Measurements from ENCODE around the gene CD82. TPM values are rescaled to one million over a fixed set of nuclear protein-coding genes. Genes with fewer than 3 reads are reported as not detected.

CD82 gene
- total and polyA plus RNA-seq, 2 of the 8 experiments (the other 6 are each of a cell fraction or from before 2014, with no cell fraction given), result 7.9 to 10.3 TPM

DNA sequence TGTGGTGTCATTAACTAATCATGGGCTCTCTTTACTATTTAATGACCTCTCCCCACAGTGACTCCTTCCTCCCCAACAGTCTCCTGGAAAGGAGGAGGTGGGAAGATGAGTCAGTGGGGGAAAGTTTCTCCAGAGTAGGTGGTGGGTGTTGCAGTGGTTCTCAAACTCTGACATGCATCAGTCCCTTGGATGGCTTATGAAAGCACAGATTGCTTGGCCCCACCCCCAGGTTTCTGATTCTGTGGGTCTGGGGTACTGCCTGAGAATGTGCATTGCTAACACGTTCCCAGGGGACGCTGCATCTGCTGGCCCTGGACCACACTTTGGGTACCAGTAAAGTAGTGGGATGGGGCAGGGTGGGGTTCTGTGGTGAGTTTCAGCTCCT lies 9.8 kb downstream of the CD82 start:
- FAIRE-seq (no peak), DNase-seq (ENCODE audit: low read depth in 1 of 2, low spot score in 2 of 2) (no peak)
- H3K4me1 ChIP-seq (replicated peaks in 1 of 4; ENCODE audit: control insufficient read depth in 3 of 4, insufficient read depth in 4 of 4, low read length in 3 of 4), result peaks cover 0 to 4% (median 0%) of the 10 kb centered on the region in 4 experiments; a peak in 3 of 7 replicates
- no peak overlapping the region for H3K9ac ChIP-seq (replicated peaks in 1 of 4; ENCODE audit: extremely low read depth in 1 of 4, low read depth in 3 of 4, low read length in 3 of 4)
- H4K8ac ChIP-seq (ENCODE audit: extremely low read depth, insufficient read depth, low read length), result no peak overlapping the region
- no peaks in the 10 kb centered on the region for H3K36me3 ChIP-seq (ENCODE audit: control insufficient read depth in 2 of 4, insufficient read depth in 4 of 4, low read length in 3 of 4)
- H3K9me3 ChIP-seq (ENCODE audit: insufficient read depth in 2 of 2, low read depth in 1 of 2, low read length in 1 of 2), result no peaks in the 10 kb centered on the region
- no peak overlapping the region for H2AFZ ChIP-seq (ENCODE audit: low read length)
- no peak overlapping the region for H2BK20ac ChIP-seq (ENCODE audit: low read length)
- H2BK5ac ChIP-seq (ENCODE audit: low read depth, low read length), result no peak overlapping the region
- ChIA-PET POLR2A (ENCODE audit: partially characterized antibody) (no interaction called here), CTCF (ENCODE audit: partially characterized antibody) (interaction anchor here (0.8 to 1.6 kb wide), 2 partner anchors 8 to 46 kb away, joined by 4 to 5 read pairs; no protein-coding TSS in a partner anchor)
- no peak overlapping the region for H4K5ac ChIP-seq (ENCODE audit: insufficient read length, low read depth, low read length)
- H3K4me3 ChIP-seq (ENCODE audit: extremely low read depth in 1 of 4, insufficient read depth in 2 of 4, low read depth in 3 of 4, low read length in 4 of 4), result no peak overlapping the region
- H4K20me1 ChIP-seq (replicated peaks in 1 of 2; ENCODE audit: control insufficient read depth in 1 of 2, insufficient read depth in 2 of 2, low read length in 2 of 2), result no peaks in the 10 kb centered on the region
- H2BK15ac ChIP-seq (ENCODE audit: low read length), result no peak overlapping the region
- no peak overlapping the region for H3K56ac ChIP-seq (replicated peaks; ENCODE audit: insufficient read length, low read depth, low read length)
- no peak overlapping the region for H2BK120ac ChIP-seq (replicated peaks; ENCODE audit: low read depth, low read length)
- H2BK12ac ChIP-seq (ENCODE audit: low read depth, low read length), result no peak overlapping the region
- no peaks in the 10 kb centered on the region for H3K23me2 ChIP-seq (ENCODE audit: low read depth, low read length)
- H3K27ac ChIP-seq (ENCODE audit: low read depth, low read length), result no peak overlapping the region
- no peak overlapping the region for H3K4me2 ChIP-seq (ENCODE audit: insufficient read depth in 1 of 2, low read depth in 2 of 2, low read length in 2 of 2)
- no peak overlapping the region for H4K91ac ChIP-seq (replicated peaks; ENCODE audit: insufficient read length, low read length)
- no peaks in the 10 kb centered on the region; the same call in 1 of the 2 replicates for H3K79me1 ChIP-seq (ENCODE audit: low read depth, low read length)
- no peaks in the 10 kb centered on the region for H3K27me3 ChIP-seq (replicated peaks in 1 of 4; ENCODE audit: control insufficient read depth in 3 of 4, extremely low read depth in 1 of 4, insufficient read depth in 3 of 4, low read length in 3 of 4)
- 93% methylated on average over 2 of the region's 2 CpGs; no CpG with 5 or more reads in 1 of the 2 experiments for WGBS, 2 experiments (ENCODE audit: extremely low coverage in 1 of 2, insufficient coverage in 1 of 2, insufficient read length in 1 of 2, insufficient replicate concordance in 2 of 2, low coverage in 1 of 2, low lambda C conversion rate in 2 of 2, missing lambda C conversion rate in 1 of 2)
- no peak overlapping the region for H2AK5ac ChIP-seq (ENCODE audit: low read depth, low read length)
- no peak overlapping the region for H3K14ac ChIP-seq (ENCODE audit: insufficient read length)
- H3K23ac ChIP-seq (ENCODE audit: insufficient read length), result no peak overlapping the region
- H3K18ac ChIP-seq (ENCODE audit: extremely low read depth, low read length), result no peak overlapping the region
- H3K4ac ChIP-seq (replicated peaks; ENCODE audit: insufficient read length, low read depth, low read length), result no peak overlapping the region
- no peaks in the 10 kb centered on the region for H3K79me2 ChIP-seq (ENCODE audit: control insufficient read depth in 1 of 2, insufficient read depth in 2 of 2, low read length in 2 of 2)
- no peak for TF ChIP-seq HDAC2 (IDR thresholded peaks at IDR 0.05; ENCODE audit: borderline replicate concordance in 1 of 2, low read depth in 2 of 2, low read length in 2 of 2)
- no peak for TF ChIP-seq SP1 (IDR thresholded peaks at IDR 0.05; ENCODE audit: low read depth, low read length)
- TF ChIP-seq TEAD4 (IDR thresholded peaks at IDR 0.05; ENCODE audit: low read depth, low read length), result no peak
- TF ChIP-seq EP300 (IDR thresholded peaks at IDR 0.05; ENCODE audit: borderline replicate concordance in 1 of 2, low read depth in 2 of 2, low read length in 2 of 2), result no peak
- no peak for TF ChIP-seq POLR2A (IDR thresholded peaks at IDR 0.05; ENCODE audit: control extremely low read depth in 1 of 2, low read depth in 2 of 2, low read length in 2 of 2)
- TF ChIP-seq, protein P1, sequence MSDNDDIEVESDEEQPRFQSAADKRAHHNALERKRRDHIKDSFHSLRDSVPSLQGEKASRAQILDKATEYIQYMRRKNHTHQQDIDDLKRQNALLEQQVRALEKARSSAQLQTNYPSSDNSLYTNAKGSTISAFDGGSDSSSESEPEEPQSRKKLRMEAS (IDR thresholded peaks at IDR 0.05), result no peak
- TF ChIP-seq SIRT6 (IDR thresholded peaks at IDR 0.05; ENCODE audit: low read length), result no peak
- no peak for TF ChIP-seq SAP30 (IDR thresholded peaks at IDR 0.05; ENCODE audit: insufficient read depth, insufficient replicate concordance, low read length)
- TF ChIP-seq RFX5 (IDR thresholded peaks at IDR 0.05; ENCODE audit: borderline replicate concordance, low read depth, low read length), result no peak
- TF ChIP-seq, protein P2, sequence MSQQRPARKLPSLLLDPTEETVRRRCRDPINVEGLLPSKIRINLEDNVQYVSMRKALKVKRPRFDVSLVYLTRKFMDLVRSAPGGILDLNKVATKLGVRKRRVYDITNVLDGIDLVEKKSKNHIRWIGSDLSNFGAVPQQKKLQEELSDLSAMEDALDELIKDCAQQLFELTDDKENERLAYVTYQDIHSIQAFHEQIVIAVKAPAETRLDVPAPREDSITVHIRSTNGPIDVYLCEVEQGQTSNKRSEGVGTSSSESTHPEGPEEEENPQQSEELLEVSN (IDR thresholded peaks at IDR 0.05), result no peak
- TF ChIP-seq, protein P3, sequence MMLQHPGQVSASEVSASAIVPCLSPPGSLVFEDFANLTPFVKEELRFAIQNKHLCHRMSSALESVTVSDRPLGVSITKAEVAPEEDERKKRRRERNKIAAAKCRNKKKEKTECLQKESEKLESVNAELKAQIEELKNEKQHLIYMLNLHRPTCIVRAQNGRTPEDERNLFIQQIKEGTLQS (IDR thresholded peaks at IDR 0.05; ENCODE audit: insufficient read depth, low read depth, low read length), result no peak
- TF ChIP-seq EZH2 (IDR thresholded peaks at IDR 0.05; ENCODE audit: low read depth, low read length, severe bottlenecking), result no peak
- no peak for TF ChIP-seq SP2 (IDR thresholded peaks at IDR 0.05; ENCODE audit: low read length)
